Left ventricle myocardium inferior (tissue), 1 donor: ENCODE measurements around the gene ESRRA. TPM values are rescaled to one million over a fixed set of nuclear protein-coding genes. Genes with fewer than 3 reads are reported as not detected.

Experiments used
- DNase-seq: peaks from one replicate; pipeline ENCODE4 v3.0.0-alpha.2; 2020
- H3K27ac ChIP-seq: fragments of 200-600 bp; replicated peaks from 2 replicates; pipeline ENCODE4 v1.8.0; 2021
- H3K27me3 ChIP-seq: fragments of 200-600 bp; 2 replicates; pipeline ENCODE4 v1.8.0; 2021; ENCODE audit warnings: low read depth
- H3K36me3 ChIP-seq: fragments of 200-600 bp; 2 replicates; pipeline ENCODE4 v1.8.0; 2021
- H3K4me1 ChIP-seq: fragments of 200-600 bp; 2 replicates; pipeline ENCODE4 v1.8.0; 2021
- H3K4me3 ChIP-seq: fragments of 200-600 bp; 2 replicates; pipeline ENCODE4 v1.8.0; 2021; ENCODE audit warnings: mild to moderate bottlenecking, moderate library complexity
- H3K9me3 ChIP-seq: fragments of 200-600 bp; replicated peaks from 2 replicates; pipeline ENCODE4 v1.8.0; 2021
- CTCF ChIP-seq: fragments of 200-600 bp; IDR thresholded peaks from 2 replicates; pipeline ENCODE4 v1.8.0; 2021; ENCODE audit warnings: antibody characterized with exemption, mild to moderate bottlenecking, borderline replicate concordance
- intact Hi-C: fragments of 100-400 bp; cut with micrococcal nuclease; formaldehyde crosslinking; loops from one replicate; pipeline ENCODE4 v1.11.0; 2022
- total RNA-seq: library from RNA; stranded (reverse); fragmentation: NEBNext Ultra II Directional; extraction: Animal tissue kit (Norgen Biotek cat#: 25700); gene quantifications from one replicate; pipeline ENCODE4 v1.2.1, GENCODE V29; 2021
- donor health status: DM: no; HTN: yes; CAD: no; lungs with severe emphysema.

Gene ESRRA
- total RNA-seq, 1 donor from 2014 or later: 213 TPM

GRCh38 chr11:64331569-64332371 is 26.4 kb downstream of the ESRRA start:
- H3K27me3 ChIP-seq: peaks cover 5% of the 10 kb centered on the region
- H3K9me3 ChIP-seq: peaks cover 6% of the 10 kb centered on the region
- H3K4me3 ChIP-seq: no peak overlapping the region
- no peaks in the 10 kb centered on the region for H3K36me3 ChIP-seq
- H3K4me1 ChIP-seq: peaks cover 22% of the 10 kb centered on the region
- TF ChIP-seq CTCF: peak; percentile 50
- H3K27ac ChIP-seq: peak overlapping the region; percentile 19
- intact Hi-C loops: no loop called here
- peak; percentile 74 for DNase-seq

- Histone ChIP-seq H3K4me1 (peaks cover 22% of the 10 kb centered on the region), H3K4me3 (no peak overlapping the region), H3K27ac (no peak overlapping the region), H3K36me3 (no peaks in the 10 kb centered on the region), H3K9me3 (no peaks in the 10 kb centered on the region), H3K27me3 (peaks cover 5% of the 10 kb centered on the region)
- no peak for TF ChIP-seq CTCF
- no peak for DNase-seq
- intact Hi-C loops: no loop called here
Observed at GRCh38 chr11:64333556-64333955, 28.2 kb downstream of the ESRRA start.

- intact Hi-C loops: no loop called here
Observed at GRCh38 chr11:64334764-64335735, 29.7 kb downstream of the ESRRA start.

GRCh38 chr11:64337538-64338249 is 32.4 kb downstream of the ESRRA start:
- intact Hi-C loops: no loop called here
- DNase-seq: no peak

More at GRCh38 chr11:64334764-64335735, 29.7 kb downstream of the ESRRA start:
- Histone ChIP-seq H3K27ac (no peak overlapping the region), H3K36me3 (no peaks in the 10 kb centered on the region), H3K4me3 (no peak overlapping the region), H3K9me3 (no peaks in the 10 kb centered on the region), H3K27me3 (peaks cover 5% of the 10 kb centered on the region), H3K4me1 (peaks cover 10% of the 10 kb centered on the region)
- no peak for TF ChIP-seq CTCF
- DNase-seq: no peak

More at GRCh38 chr11:64337538-64338249, 32.4 kb downstream of the ESRRA start:
- no peak for TF ChIP-seq CTCF
- H3K4me1 ChIP-seq: peaks cover 10% of the 10 kb centered on the region
- H3K27me3 ChIP-seq: peaks cover 7% of the 10 kb centered on the region
- no peak overlapping the region for H3K4me3 ChIP-seq
- no peaks in the 10 kb centered on the region for H3K36me3 ChIP-seq
- no peaks in the 10 kb centered on the region for H3K9me3 ChIP-seq
- no peak overlapping the region for H3K27ac ChIP-seq
